ENCODE results near the gene CCDC157. TPM values are rescaled to one million over a fixed set of nuclear protein-coding genes. Genes with fewer than 3 reads are reported as not detected.

CCDC157 gene
- total and polyA plus RNA-seq, 9 of the 15 experiments (the other 6 are each of a cell fraction or from before 2014, with no cell fraction given) = 0.04 to 1.3 (median 0.68) TPM

GRCh38 chr22:30386960-30387827 lies 30.4 kb downstream of the CCDC157 start, which contains the start of gene RNF215 (continued):
- TF ChIP-seq HNRNPUL1 (IDR thresholded peaks at IDR 0.05; ENCODE audit: low read length) = no peak
- TF ChIP-seq RB1 (IDR thresholded peaks at IDR 0.05; ENCODE audit: low read depth) = peak; percentile 32; the same call in 1 of the 2 replicates
- TF ChIP-seq CAMTA2 (CRISPR knock-in tag; conservative IDR thresholded peaks at IDR 0.05) = no peak
- TF ChIP-seq POLR2G (IDR thresholded peaks at IDR 0.05; ENCODE audit: low read depth, low read length) = peak; percentile 57; the same call in 1 of the 2 replicates
- no peak for TF ChIP-seq ZC3H11A (IDR thresholded peaks at IDR 0.05; ENCODE audit: low read depth, low read length)
- no peak for TF ChIP-seq E2F8 (IDR thresholded peaks at IDR 0.05; ENCODE audit: low read depth, partially characterized antibody)
- TF ChIP-seq ZKSCAN8 (CRISPR knock-in tag; IDR thresholded peaks at IDR 0.05) = no peak
- no peak for TF ChIP-seq NELFE (IDR thresholded peaks at IDR 0.05; ENCODE audit: insufficient read depth, insufficient read length)
- TF ChIP-seq NFYB (IDR thresholded peaks at IDR 0.05; ENCODE audit: extremely low read depth, insufficient read length) = no peak
- no peak for TF ChIP-seq FOXA3 (CRISPR knock-in tag; conservative IDR thresholded peaks at IDR 0.05 in 1 of 2, IDR thresholded peaks at IDR 0.05 in 1 of 2)
- no peak for TF ChIP-seq ESRRB (CRISPR knock-in tag; IDR thresholded peaks at IDR 0.05; ENCODE audit: borderline replicate concordance)
- no peak for TF ChIP-seq ZNF124 (CRISPR knock-in tag; IDR thresholded peaks at IDR 0.05)
- TF ChIP-seq ZNF280B (CRISPR knock-in tag; IDR thresholded peaks at IDR 0.05) = no peak
- TF ChIP-seq ZNF263 (CRISPR knock-in tag; IDR thresholded peaks at IDR 0.05; ENCODE audit: borderline replicate concordance) = 0 out of 2 replicates have a peak, but pooled peaks have one; percentile 29
- TF ChIP-seq HNRNPK (IDR thresholded peaks at IDR 0.05; ENCODE audit: low read depth, low read length, poor library complexity, severe bottlenecking) = no peak
- peak; percentile 47 to 55; a peak in 1 of 4 replicates for TF ChIP-seq MAZ (CRISPR knock-in tag; conservative IDR thresholded peaks at IDR 0.05 in 1 of 2, IDR thresholded peaks at IDR 0.05 in 1 of 2)
- no peak for TF ChIP-seq MCM7 (IDR thresholded peaks at IDR 0.05)
- TF ChIP-seq ETV5 (CRISPR knock-in tag; IDR thresholded peaks at IDR 0.05; ENCODE audit: low read depth) = no peak
- TF ChIP-seq IRF2 (CRISPR knock-in tag; IDR thresholded peaks at IDR 0.05) = no peak
- no peak for TF ChIP-seq NR0B1 (IDR thresholded peaks at IDR 0.05; ENCODE audit: partially characterized antibody)
